ENCODE data around the gene ABR.

GRCh38 chr17:998111-998510 is 181.7 kb downstream of the ABR start:
- no peak for TF ChIP-seq CTCF (IDR thresholded peaks at IDR 0.05; ENCODE audit: low read depth, low read length, missing input control)
- TF ChIP-seq FOXA1 (IDR thresholded peaks at IDR 0.05): no peak
- TF ChIP-seq SP1 (IDR thresholded peaks at IDR 0.05): no peak

Measured in liver (tissue), 3 donors.